Neural cell (in vitro differentiated cells): ENCODE measurements around the gene DCHS2.

Experiments
- EP300 ChIP-seq: fragments of 450-650 bp; conservative IDR thresholded peaks from 2 replicates; pipeline ENCODE4 v1.6.1; 2014; ENCODE audit warnings: antibody characterized with exemption, mild to moderate bottlenecking, moderate library complexity; ENCODE audit not compliant: poor library complexity, severe bottlenecking
- EZH2 ChIP-seq: fragments of 200-600, 300-800 bp; shearing (Covaris generic), sonication (generic); IDR thresholded peaks from 2 replicates; pipeline ENCODE4 v1.6.1; 2014; ENCODE audit warnings: antibody characterized with exemption, low read length, borderline replicate concordance, mild to moderate bottlenecking; ENCODE audit not compliant: insufficient read depth, poor library complexity, severe bottlenecking
- MXI1 ChIP-seq: fragments of 450-650 bp; conservative IDR thresholded peaks from 2 replicates; pipeline ENCODE4 v1.6.1; 2014; ENCODE audit warnings: antibody characterized with exemption, mild to moderate bottlenecking; ENCODE audit not compliant: poor library complexity, severe bottlenecking
- POLR2AphosphoS5 ChIP-seq: IDR thresholded peaks from 2 replicates; pipeline ENCODE4 v1.6.1; 2012
- RAD21 ChIP-seq: fragments of 450-650 bp; conservative IDR thresholded peaks from 2 replicates; pipeline ENCODE4 v1.6.1; 2014; ENCODE audit warnings: antibody characterized with exemption, mild to moderate bottlenecking, moderate library complexity
- REST ChIP-seq: IDR thresholded peaks from 2 replicates; pipeline ENCODE4 v1.6.1; 2012; ENCODE audit warnings: borderline replicate concordance
- SMC3 ChIP-seq: fragments of 450-650 bp; conservative IDR thresholded peaks from 2 replicates; pipeline ENCODE4 v1.6.1; 2014; ENCODE audit warnings: antibody characterized with exemption, mild to moderate bottlenecking, moderate library complexity; ENCODE audit not compliant: poor library complexity
- TAF1 ChIP-seq: IDR thresholded peaks from 2 replicates; pipeline ENCODE4 v1.6.1; 2012; ENCODE audit warnings: low read depth
- TF ChIP-seq, protein P1 (sequence below): fragments of 450-650 bp; IDR thresholded peaks from 2 replicates; pipeline ENCODE4 v1.5.1; 2014; ENCODE audit warnings: antibody characterized with exemption, mild to moderate bottlenecking, moderate library complexity; ENCODE audit not compliant: poor library complexity, severe bottlenecking

GRCh38 chr4:154478128-154478527 lies 13.5 kb downstream of the DCHS2 start:
- TF ChIP-seq, protein P1, sequence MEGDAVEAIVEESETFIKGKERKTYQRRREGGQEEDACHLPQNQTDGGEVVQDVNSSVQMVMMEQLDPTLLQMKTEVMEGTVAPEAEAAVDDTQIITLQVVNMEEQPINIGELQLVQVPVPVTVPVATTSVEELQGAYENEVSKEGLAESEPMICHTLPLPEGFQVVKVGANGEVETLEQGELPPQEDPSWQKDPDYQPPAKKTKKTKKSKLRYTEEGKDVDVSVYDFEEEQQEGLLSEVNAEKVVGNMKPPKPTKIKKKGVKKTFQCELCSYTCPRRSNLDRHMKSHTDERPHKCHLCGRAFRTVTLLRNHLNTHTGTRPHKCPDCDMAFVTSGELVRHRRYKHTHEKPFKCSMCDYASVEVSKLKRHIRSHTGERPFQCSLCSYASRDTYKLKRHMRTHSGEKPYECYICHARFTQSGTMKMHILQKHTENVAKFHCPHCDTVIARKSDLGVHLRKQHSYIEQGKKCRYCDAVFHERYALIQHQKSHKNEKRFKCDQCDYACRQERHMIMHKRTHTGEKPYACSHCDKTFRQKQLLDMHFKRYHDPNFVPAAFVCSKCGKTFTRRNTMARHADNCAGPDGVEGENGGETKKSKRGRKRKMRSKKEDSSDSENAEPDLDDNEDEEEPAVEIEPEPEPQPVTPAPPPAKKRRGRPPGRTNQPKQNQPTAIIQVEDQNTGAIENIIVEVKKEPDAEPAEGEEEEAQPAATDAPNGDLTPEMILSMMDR: no peak
- no peak for TF ChIP-seq EP300
- no peak for TF ChIP-seq TAF1
- no peak for TF ChIP-seq MXI1
- no peak for TF ChIP-seq POLR2AphosphoS5
- no peak for TF ChIP-seq EZH2
- TF ChIP-seq RAD21: no peak
- no peak for TF ChIP-seq SMC3
- TF ChIP-seq REST: no peak
